Panc1 (cell line): Measurements from ENCODE around the gene STARD13. TPM values are rescaled to one million over a fixed set of nuclear protein-coding genes. Genes with fewer than 3 reads are reported as not detected.

Source experiments
- ATAC-seq: fragments of 200-7000 bp; cut with Tn5 transposase; 2 replicates; pipeline ENCODE4 v1.9.1; 2020; ENCODE audit warnings: mild to moderate bottlenecking, moderate library complexity
- BruUV-seq: library from RNA; stranded (reverse); fragments of 400-500 nt; replicated peaks from 2 replicates; lab custom pipeline; 2021; lab: Mats Ljungman, UMichigan
- CTCF ChIA-PET: fragments of 300-600 bp; sonication (Branson Sonifier 250); formaldehyde crosslinking; loops from one replicate; lab custom pipeline; 2022; ENCODE audit warnings: antibody characterized with exemption; lab: Charles Lee
- POLR2A ChIA-PET: fragments of 300-600 bp; sonication (Branson Sonifier 250); formaldehyde crosslinking; loops from one replicate; lab custom pipeline; 2022; ENCODE audit warnings: antibody characterized with exemption; lab: Charles Lee
- DNase-seq: peaks from one replicate; pipeline ENCODE4 v3.0.0-alpha.2; 2010; ENCODE audit warnings: low read depth, low spot score
- H3K27ac ChIP-seq: 2 replicates; pipeline ENCODE4 v1.5.1; 2011; ENCODE audit warnings: mild to moderate bottlenecking, low read length, inconsistent platforms
- H3K27me3 ChIP-seq: fragments of 200-500 bp; sonication (Bioruptor generic); 2 replicates; pipeline ENCODE4 v1.6.0; 2014; ENCODE audit warnings: low read length, inconsistent platforms; ENCODE audit not compliant: control insufficient read depth, insufficient read depth
- H3K36me3 ChIP-seq: fragments of 200-500 bp; sonication (Bioruptor generic); 2 replicates; pipeline ENCODE4 v1.5.1; 2014; ENCODE audit warnings: inconsistent platforms, mild to moderate bottlenecking, low read length, moderate library complexity; ENCODE audit not compliant: control insufficient read depth, insufficient read depth
- H3K4me1 ChIP-seq: 2 replicates; pipeline ENCODE4 v1.5.1; 2011; ENCODE audit warnings: inconsistent platforms, mild to moderate bottlenecking, low read length, moderate library complexity; ENCODE audit not compliant: control insufficient read depth, insufficient read depth
- H3K4me3 ChIP-seq, 2 experiments: 2 replicates each; pipeline ENCODE4 v1.5.1; 2011 to 2012; ENCODE audit warnings: low read depth in 2 of 2, low read length in 2 of 2, mild to moderate bottlenecking in 2 of 2, inconsistent platforms in 1 of 2, moderate library complexity in 1 of 2
- H3K9me3 ChIP-seq: fragments of 200-500 bp; sonication (Bioruptor generic); 2 replicates; pipeline ENCODE4 v1.5.1; 2014; ENCODE audit warnings: low read depth, mild to moderate bottlenecking, inconsistent platforms, low read length, moderate library complexity; ENCODE audit not compliant: control insufficient read depth, insufficient read depth
- CTCF ChIP-seq: fragments of 450-650 bp; IDR thresholded peaks from 2 replicates; pipeline ENCODE4 v1.5.1; 2017; ENCODE audit warnings: mild to moderate bottlenecking
- POLR2AphosphoS5 ChIP-seq: IDR thresholded peaks from 2 replicates; pipeline ENCODE4 v1.6.1; 2012; ENCODE audit warnings: mild to moderate bottlenecking, low read depth, low read length, moderate library complexity
- SIN3A ChIP-seq: IDR thresholded peaks from 2 replicates; pipeline ENCODE4 v1.6.1; 2012; ENCODE audit warnings: low read depth, mild to moderate bottlenecking, low read length, moderate library complexity, borderline replicate concordance; ENCODE audit not compliant: insufficient read depth
- TCF7L2 ChIP-seq: IDR thresholded peaks from 2 replicates; pipeline ENCODE4 v1.6.1; 2011; ENCODE audit warnings: mild to moderate bottlenecking, low read depth, low read length, inconsistent platforms
- in situ Hi-C: cut with HindIII; loops from 2 replicates; pipeline ENCODE4 v1.10.0; 2016; ENCODE audit warnings: low sequenced_read_pairs, low pct_unique_long_range_greater_than_20kb
- intact Hi-C: fragments of 100-400 bp; cut with micrococcal nuclease; formaldehyde crosslinking; loops from one replicate; pipeline ENCODE4 v1.10.0; 2022; ENCODE audit not compliant: unreplicated experiment
- total RNA-seq: library from RNA; stranded (reverse); gene quantifications from one replicate; pipeline ENCODE4 v1.2.1, GENCODE V29; 2021; ENCODE audit not compliant: unreplicated experiment
- TF ChIP-seq, protein P1 (sequence below), 2 experiments: IDR thresholded peaks; 2 replicates each; pipeline ENCODE4 v1.6.1; 2011 to 2012; ENCODE audit warnings: low read depth in 2 of 2, control low read depth in 1 of 2, low read length in 1 of 2, mild to moderate bottlenecking in 1 of 2, moderate library complexity in 1 of 2; ENCODE audit not compliant: insufficient read depth in 1 of 2

STARD13 gene
- total RNA-seq, 1 experiment from 2014 or later: 6.5 TPM

DNA sequence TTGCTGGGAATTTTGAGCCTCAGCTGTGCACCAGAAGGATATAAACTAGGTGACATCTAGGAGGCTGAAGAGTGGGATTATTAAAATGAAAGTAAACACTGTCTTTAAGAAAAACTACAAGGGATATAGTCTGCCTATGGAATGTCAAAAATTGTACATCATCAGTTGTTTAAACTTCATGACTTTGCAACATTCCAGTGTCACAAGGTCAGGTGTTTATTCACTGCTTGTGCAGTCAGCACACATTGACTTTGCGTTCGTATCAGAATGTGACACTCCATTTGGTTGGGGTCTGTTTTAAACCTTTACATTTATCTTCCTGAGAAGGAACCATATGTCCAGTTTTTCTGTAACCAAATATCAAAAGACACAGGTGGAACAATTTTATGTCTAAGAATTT is 183.7 kb downstream of the STARD13 start:
- Histone ChIP-seq H3K27ac (no peak overlapping the region), H3K27me3 (no peaks in the 10 kb centered on the region), H3K4me3 (no peak overlapping the region), H3K36me3 (no peaks in the 10 kb centered on the region), H3K4me1 (no peaks in the 10 kb centered on the region), H3K9me3 (no peaks in the 10 kb centered on the region)
- no TSS peak for BruUV-seq
- DNase-seq (no peak), ATAC-seq (no peak)
- ChIA-PET POLR2A (no interaction called here), CTCF (no interaction called here)
- intact Hi-C loops: no loop called here
- TF ChIP-seq TCF7L2: no peak
- no peak for TF ChIP-seq POLR2AphosphoS5
- TF ChIP-seq, protein P1, sequence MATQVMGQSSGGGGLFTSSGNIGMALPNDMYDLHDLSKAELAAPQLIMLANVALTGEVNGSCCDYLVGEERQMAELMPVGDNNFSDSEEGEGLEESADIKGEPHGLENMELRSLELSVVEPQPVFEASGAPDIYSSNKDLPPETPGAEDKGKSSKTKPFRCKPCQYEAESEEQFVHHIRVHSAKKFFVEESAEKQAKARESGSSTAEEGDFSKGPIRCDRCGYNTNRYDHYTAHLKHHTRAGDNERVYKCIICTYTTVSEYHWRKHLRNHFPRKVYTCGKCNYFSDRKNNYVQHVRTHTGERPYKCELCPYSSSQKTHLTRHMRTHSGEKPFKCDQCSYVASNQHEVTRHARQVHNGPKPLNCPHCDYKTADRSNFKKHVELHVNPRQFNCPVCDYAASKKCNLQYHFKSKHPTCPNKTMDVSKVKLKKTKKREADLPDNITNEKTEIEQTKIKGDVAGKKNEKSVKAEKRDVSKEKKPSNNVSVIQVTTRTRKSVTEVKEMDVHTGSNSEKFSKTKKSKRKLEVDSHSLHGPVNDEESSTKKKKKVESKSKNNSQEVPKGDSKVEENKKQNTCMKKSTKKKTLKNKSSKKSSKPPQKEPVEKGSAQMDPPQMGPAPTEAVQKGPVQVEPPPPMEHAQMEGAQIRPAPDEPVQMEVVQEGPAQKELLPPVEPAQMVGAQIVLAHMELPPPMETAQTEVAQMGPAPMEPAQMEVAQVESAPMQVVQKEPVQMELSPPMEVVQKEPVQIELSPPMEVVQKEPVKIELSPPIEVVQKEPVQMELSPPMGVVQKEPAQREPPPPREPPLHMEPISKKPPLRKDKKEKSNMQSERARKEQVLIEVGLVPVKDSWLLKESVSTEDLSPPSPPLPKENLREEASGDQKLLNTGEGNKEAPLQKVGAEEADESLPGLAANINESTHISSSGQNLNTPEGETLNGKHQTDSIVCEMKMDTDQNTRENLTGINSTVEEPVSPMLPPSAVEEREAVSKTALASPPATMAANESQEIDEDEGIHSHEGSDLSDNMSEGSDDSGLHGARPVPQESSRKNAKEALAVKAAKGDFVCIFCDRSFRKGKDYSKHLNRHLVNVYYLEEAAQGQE (IDR thresholded peaks at IDR 0.05; ENCODE audit: insufficient read depth in 1 of 2, low read depth in 2 of 2, low read length in 1 of 2): no peak
- in situ Hi-C loops: no loop called here

DNA sequence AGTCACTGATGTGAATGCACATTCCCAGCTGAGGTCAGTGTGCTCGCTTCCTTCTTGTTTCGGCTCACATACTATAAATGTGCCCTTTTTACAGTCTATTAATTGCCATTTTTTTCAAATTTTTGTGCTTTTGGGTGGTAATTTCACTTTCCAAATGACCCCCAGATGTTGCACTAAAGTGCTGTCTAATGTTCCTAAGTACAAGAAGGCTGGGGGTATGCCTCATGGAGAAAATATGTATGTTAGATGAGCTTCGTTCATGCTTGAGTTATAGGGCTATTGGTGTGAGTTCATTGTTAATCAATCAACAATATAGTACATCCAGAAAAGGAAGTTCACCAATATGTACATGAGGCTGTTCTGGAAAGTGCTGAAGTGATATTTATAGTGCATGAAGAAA is 184.7 kb downstream of the STARD13 start:
- H3K27me3 ChIP-seq: no peaks in the 10 kb centered on the region
- no TSS peak for BruUV-seq
- H3K27ac ChIP-seq: no peak overlapping the region
- intact Hi-C loops (no loop called here), in situ Hi-C loops (no loop called here)
- no peaks in the 10 kb centered on the region for H3K4me1 ChIP-seq
- CTCF ChIA-PET: no interaction called here
- ATAC-seq (no peak), DNase-seq (no peak)
- TF ChIP-seq SIN3A (no peak), CTCF (no peak), TCF7L2 (no peak), POLR2AphosphoS5 (no peak)
- TF ChIP-seq, protein P1 (IDR thresholded peaks at IDR 0.05; ENCODE audit: insufficient read depth in 1 of 2, low read depth in 2 of 2, low read length in 1 of 2): no peak
- H3K9me3 ChIP-seq: no peaks in the 10 kb centered on the region
- no peaks in the 10 kb centered on the region for H3K36me3 ChIP-seq
- POLR2A ChIA-PET: no interaction called here
- no peak overlapping the region for H3K4me3 ChIP-seq
